Measurements from ENCODE around the gene CD99. TPM values are rescaled to one million over a fixed set of nuclear protein-coding genes. Genes with fewer than 3 reads are reported as not detected.

The CD99 gene
- total and polyA plus RNA-seq, 2 experiments from 2014 or later = 329 to 565 TPM

DNA sequence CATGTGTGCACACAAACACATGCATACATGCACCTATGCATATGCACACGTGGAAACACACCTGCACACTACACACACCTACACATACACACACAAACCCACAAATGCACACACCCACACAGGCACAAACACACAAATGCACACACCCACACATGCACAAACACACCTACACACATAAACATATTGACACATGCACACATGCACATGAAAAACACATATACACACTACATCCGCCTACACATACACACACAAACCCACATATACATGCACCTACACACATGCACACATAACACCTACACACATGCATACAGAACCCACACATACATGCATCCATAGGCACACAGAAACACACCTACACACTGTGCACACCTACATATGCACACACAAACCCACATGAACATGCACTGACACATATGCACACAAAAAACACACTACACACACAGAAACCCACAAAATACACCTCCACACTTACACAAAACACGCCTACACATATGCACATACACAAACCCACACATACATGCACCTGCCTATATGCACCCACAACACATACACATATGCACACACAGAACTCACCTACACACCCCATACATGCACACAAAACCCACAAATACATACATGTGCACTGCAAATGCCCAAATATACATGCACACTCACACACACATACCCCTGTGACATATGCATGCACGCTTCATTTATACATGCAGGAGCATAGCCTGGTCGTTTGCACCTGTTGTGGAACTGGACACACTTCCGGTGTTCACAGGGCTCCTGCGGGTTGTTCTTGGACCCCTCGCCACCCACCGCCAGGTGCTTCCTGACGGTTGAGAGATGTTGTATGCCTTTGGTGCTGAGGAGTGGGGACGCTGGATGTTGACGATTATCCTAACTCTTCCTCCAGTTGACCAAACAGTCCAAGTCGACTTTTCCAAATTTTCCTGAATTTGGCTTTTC lies 22.1 kb downstream of the CD99 start:
- Histone ChIP-seq H3K9me3 (ENCODE audit: low read depth) (no peaks in the 10 kb centered on the region), H3K79me2 (peaks cover 80% of the 10 kb centered on the region), H3K36me3 (replicated peaks; ENCODE audit: insufficient read depth, low read depth) (no peaks in the 10 kb centered on the region), H3K4me3 (no peak overlapping the region), H4K20me1 (ENCODE audit: insufficient read depth, poor library complexity, severe bottlenecking) (peaks cover 19% of the 10 kb centered on the region), H3K4me2 (no peak overlapping the region), H3K27ac (no peak overlapping the region), H2AFZ (no peak overlapping the region), H3K27me3 (no peaks in the 10 kb centered on the region), H3K9me2 (replicated peaks; ENCODE audit: insufficient read depth) (no peaks in the 10 kb centered on the region), H3K4me1 (ENCODE audit: insufficient read depth) (peaks cover 13% of the 10 kb centered on the region)
- TF ChIP-seq, protein P1, sequence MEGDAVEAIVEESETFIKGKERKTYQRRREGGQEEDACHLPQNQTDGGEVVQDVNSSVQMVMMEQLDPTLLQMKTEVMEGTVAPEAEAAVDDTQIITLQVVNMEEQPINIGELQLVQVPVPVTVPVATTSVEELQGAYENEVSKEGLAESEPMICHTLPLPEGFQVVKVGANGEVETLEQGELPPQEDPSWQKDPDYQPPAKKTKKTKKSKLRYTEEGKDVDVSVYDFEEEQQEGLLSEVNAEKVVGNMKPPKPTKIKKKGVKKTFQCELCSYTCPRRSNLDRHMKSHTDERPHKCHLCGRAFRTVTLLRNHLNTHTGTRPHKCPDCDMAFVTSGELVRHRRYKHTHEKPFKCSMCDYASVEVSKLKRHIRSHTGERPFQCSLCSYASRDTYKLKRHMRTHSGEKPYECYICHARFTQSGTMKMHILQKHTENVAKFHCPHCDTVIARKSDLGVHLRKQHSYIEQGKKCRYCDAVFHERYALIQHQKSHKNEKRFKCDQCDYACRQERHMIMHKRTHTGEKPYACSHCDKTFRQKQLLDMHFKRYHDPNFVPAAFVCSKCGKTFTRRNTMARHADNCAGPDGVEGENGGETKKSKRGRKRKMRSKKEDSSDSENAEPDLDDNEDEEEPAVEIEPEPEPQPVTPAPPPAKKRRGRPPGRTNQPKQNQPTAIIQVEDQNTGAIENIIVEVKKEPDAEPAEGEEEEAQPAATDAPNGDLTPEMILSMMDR (IDR thresholded peaks at IDR 0.05; ENCODE audit: poor library complexity) = no peak
- TF ChIP-seq EZH2phosphoT487 (IDR thresholded peaks at IDR 0.05; ENCODE audit: low read depth, severe bottlenecking, unreplicated experiment) (no peak), EZH2 (IDR thresholded peaks at IDR 0.05; ENCODE audit: borderline replicate concordance) (no peak)
- DNase-seq (ENCODE audit: low spot score) = no peak
- 95% methylated on average over 13 of the region's 13 CpGs for whole genome bisulfite sequencing (ENCODE audit: low lambda C conversion rate, missing lambda C conversion rate)

DNA sequence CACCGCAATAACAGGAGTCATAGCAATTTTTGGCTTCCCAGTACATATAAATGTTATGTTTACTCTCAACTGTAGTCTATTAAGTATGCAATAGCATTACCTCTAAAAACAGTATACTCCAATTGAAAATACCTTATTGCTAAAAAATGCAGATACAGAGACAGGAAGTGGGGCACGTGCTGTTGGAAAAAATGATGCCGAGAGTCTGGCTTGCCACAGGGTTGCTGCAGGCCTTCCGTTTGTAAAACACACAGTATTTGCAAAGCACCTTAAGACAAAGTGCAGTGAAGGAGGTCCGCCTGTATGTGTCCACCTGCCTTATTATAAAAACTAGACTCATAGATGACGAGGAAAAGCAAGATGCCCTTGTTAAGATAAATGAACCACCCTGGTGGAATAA lies 23.5 kb downstream of the CD99 start:
- no peak for DNase-seq (ENCODE audit: low spot score)
- Histone ChIP-seq H2AFZ (no peak overlapping the region), H3K4me2 (no peak overlapping the region), H3K27ac (no peak overlapping the region), H3K36me3 (replicated peaks; ENCODE audit: insufficient read depth, low read depth) (no peaks in the 10 kb centered on the region), H3K4me3 (no peak overlapping the region), H3K9me2 (replicated peaks; ENCODE audit: insufficient read depth) (no peaks in the 10 kb centered on the region), H3K27me3 (no peaks in the 10 kb centered on the region), H3K79me2 (peaks cover 77% of the 10 kb centered on the region), H3K4me1 (ENCODE audit: insufficient read depth) (peaks cover 8% of the 10 kb centered on the region), H4K20me1 (ENCODE audit: insufficient read depth, poor library complexity, severe bottlenecking) (peaks cover 12% of the 10 kb centered on the region), H3K9me3 (ENCODE audit: low read depth) (no peaks in the 10 kb centered on the region)
- TF ChIP-seq EZH2phosphoT487 (IDR thresholded peaks at IDR 0.05; ENCODE audit: low read depth, severe bottlenecking, unreplicated experiment) (no peak), EZH2 (IDR thresholded peaks at IDR 0.05; ENCODE audit: borderline replicate concordance) (no peak)
- TF ChIP-seq, protein P1 (IDR thresholded peaks at IDR 0.05; ENCODE audit: poor library complexity) = no peak
- WGBS (ENCODE audit: low lambda C conversion rate, missing lambda C conversion rate) = 90% methylated on average over 6 of the region's 6 CpGs

DNA sequence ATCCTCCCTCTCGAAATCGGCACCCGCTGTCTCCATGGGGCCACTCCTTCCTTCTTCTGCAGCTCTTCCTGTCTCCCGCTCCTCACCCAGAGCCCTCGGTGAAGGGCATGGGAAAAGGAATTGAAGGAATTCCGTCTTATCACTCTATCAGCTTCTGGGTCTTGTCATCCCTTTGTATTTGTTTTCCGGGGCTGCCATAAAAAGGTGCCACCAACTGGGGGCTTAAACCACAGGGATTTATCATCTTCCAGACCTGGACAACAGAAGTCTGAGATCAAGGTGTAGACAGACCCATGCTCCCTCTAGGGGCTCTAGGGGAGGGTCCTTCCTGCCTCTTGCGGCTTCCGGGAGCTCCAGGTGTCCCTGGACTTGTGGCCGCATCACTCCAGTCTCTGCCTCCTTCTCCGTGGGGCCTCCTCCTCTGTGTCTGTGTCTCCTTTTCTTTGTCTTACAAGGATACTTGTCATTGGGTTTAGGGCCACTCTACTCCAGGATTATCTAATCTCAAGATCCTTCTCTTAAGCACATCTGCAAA lies 24.0 kb downstream of the CD99 start:
- Histone ChIP-seq H3K4me1 (ENCODE audit: insufficient read depth) (peaks cover 3% of the 10 kb centered on the region), H3K27me3 (no peaks in the 10 kb centered on the region), H3K4me3 (no peak overlapping the region), H3K9me2 (replicated peaks; ENCODE audit: insufficient read depth) (no peaks in the 10 kb centered on the region), H3K36me3 (replicated peaks; ENCODE audit: insufficient read depth, low read depth) (no peaks in the 10 kb centered on the region), H2AFZ (no peak overlapping the region), H3K9me3 (ENCODE audit: low read depth) (no peaks in the 10 kb centered on the region), H3K4me2 (no peak overlapping the region), H4K20me1 (ENCODE audit: insufficient read depth, poor library complexity, severe bottlenecking) (peaks cover 8% of the 10 kb centered on the region), H3K79me2 (peaks cover 74% of the 10 kb centered on the region), H3K27ac (no peak overlapping the region)
- no peak for DNase-seq (ENCODE audit: low spot score)
- TF ChIP-seq EZH2phosphoT487 (IDR thresholded peaks at IDR 0.05; ENCODE audit: low read depth, severe bottlenecking, unreplicated experiment) (no peak), EZH2 (IDR thresholded peaks at IDR 0.05; ENCODE audit: borderline replicate concordance) (no peak)
- TF ChIP-seq, protein P1 (IDR thresholded peaks at IDR 0.05; ENCODE audit: poor library complexity) = no peak
- WGBS (ENCODE audit: low lambda C conversion rate, missing lambda C conversion rate) = 63% methylated on average over 11 of the region's 11 CpGs
